GM13977 (cell line): ENCODE measurements around the gene VIPR2.

Experiments used
- DNase-seq: peaks from one replicate; pipeline ENCODE4 v3.0.0; 2012; ENCODE audit warnings: low spot score
- in situ Hi-C: fragments of 300-500 bp; cut with MboI; formaldehyde crosslinking; loops from one replicate; pipeline ENCODE4 v1.12.0; 2022; ENCODE audit warnings: low sequenced_read_pairs, low pct_unique_long_range_greater_than_20kb, mixed read lengths, inconsistent platforms; ENCODE audit not compliant: unreplicated experiment
- TF ChIP-seq, protein P1 (sequence below): IDR thresholded peaks from 2 replicates; pipeline ENCODE4 v1.5.1; 2012; ENCODE audit warnings: mild to moderate bottlenecking, control low read depth; ENCODE audit not compliant: insufficient read depth; ENCODE audit errors: extremely low read depth, missing control alignments

VIPR2 gene

DNA sequence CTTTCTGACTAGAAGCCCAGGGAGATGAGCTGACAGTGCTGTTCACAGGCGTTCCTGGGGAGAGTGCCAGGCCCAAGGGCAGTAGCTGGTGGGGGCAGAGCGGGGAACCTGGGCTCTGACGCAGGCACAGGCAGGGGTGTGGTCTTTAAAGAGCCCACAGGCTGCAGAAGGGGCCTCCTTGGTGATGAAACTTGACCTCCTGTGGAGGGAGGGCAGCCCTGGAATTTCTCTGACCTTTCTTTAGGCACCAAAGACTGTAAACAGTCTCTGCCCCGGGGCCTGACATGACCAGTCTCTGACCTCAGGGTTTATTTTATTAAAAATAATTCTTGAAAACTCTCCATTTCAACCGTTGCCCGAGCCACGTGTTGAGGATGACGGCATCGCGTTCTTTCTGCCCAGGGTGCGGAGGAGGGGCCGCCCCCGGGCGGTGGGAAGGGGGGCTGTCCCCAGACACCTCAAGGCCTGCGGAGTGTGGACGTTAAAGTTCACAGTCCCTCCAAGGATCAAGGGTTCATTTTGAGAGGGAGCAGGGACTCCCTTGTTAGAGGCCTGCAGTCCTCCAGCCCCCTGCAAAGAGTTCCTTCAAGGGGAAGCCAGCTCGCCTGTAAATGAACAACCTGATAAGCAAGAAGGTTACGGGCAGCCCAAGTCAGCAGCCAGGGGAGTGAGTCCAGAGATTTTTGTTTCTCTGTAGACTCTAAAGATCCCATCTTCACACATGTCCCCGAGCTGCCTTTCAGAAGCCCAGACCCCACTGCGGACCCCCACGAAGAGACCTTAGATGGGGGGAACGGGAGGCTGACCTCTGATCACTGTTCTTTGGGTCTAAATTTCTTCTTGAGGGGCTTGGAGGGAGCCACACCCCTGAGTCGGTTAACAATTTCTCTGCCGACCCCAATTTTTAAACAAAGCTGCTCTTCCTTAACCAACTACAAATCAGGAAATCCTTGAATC, 128.9 kb downstream of the VIPR2 start:
- no peak for DNase-seq

DNA sequence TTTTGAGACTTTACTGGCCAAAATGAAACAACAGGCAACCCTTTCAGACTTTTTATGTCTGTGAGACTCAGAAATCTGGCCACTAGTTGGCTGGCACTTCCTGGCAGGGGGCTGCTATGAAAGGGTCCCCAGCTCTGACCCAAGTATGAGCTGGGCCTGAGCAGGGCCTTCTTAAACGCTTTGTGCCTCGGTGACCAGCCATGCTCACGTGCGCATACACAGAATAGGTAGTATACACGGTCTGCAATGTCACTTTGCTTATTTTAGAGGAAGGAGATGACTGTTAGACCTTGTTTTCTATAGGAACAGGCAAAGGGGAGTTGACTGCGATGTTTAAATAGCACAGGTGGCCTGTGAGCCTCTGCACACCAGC, 129.6 kb downstream of the VIPR2 start:
- TF ChIP-seq, protein P1, sequence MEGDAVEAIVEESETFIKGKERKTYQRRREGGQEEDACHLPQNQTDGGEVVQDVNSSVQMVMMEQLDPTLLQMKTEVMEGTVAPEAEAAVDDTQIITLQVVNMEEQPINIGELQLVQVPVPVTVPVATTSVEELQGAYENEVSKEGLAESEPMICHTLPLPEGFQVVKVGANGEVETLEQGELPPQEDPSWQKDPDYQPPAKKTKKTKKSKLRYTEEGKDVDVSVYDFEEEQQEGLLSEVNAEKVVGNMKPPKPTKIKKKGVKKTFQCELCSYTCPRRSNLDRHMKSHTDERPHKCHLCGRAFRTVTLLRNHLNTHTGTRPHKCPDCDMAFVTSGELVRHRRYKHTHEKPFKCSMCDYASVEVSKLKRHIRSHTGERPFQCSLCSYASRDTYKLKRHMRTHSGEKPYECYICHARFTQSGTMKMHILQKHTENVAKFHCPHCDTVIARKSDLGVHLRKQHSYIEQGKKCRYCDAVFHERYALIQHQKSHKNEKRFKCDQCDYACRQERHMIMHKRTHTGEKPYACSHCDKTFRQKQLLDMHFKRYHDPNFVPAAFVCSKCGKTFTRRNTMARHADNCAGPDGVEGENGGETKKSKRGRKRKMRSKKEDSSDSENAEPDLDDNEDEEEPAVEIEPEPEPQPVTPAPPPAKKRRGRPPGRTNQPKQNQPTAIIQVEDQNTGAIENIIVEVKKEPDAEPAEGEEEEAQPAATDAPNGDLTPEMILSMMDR: no peak
- in situ Hi-C loops: no loop called here
- no peak for DNase-seq

More for the DNA sequence above, 128.9 kb downstream of the VIPR2 start:
- TF ChIP-seq, protein P1: no peak
- in situ Hi-C loops: no loop called here

DNA sequence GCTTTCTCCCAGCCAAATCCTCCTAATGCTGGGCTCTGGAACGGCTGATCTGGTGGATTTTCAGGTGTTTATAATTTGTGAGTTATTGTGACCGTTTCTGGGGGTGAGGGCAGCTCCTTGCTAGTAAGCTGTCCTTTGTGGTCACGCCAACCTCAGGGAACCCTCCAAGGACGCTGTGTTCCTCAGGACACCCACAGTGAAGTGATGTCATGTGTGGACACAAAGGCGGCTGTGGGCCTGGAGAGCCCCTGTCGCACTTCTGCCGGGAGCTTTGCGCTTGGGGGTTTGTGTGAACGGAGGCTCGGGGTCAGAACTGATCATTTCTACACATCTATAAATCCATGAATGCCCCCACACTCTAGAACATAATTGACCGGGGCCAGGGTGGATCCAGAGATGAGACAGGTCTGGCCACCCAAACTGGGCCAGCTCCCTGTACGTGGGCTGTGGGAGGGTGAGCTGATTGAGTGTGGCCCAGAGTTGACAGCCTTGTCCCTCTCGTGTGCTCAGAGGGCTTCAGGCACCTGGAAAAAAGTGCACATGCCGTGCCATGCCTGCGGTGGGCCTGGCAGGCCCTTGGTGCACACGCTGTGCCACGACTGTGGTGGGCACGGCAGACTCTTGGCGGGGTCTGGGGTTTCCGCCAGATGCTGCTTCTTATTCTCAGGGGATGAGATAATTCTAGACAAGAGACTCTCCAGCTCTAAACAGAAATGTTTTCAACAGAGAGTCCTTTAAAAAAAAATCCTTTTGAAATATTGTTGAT, 130.2 kb downstream of the VIPR2 start:
- in situ Hi-C loops: no loop called here
- TF ChIP-seq, protein P1: no peak
- DNase-seq: no peak

DNA sequence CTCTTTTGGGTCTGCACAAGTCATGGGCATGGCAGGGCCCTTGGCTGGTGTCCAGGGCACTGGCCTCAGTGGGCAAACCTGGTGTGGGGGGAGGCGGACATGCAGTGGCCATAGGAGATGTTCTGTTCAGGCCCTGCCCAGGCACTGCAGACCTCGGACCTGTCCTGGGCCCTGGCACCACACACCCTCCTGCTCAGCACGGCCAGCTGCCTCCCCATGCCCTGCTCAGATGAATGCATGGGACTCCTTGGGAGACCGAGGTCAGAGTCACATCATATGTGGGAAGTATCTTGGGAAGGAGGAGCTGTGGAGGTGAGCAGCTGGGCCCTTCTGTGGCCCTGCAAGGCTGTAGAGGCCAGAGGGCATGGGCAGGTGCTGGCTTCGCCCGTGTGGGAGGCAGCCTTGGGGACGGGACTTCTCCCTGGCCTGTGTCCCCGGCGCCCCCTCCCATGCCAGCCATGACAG, 130.8 kb downstream of the VIPR2 start:
- DNase-seq: no peak
- TF ChIP-seq, protein P1: no peak
- in situ Hi-C loops: no loop called here

DNA sequence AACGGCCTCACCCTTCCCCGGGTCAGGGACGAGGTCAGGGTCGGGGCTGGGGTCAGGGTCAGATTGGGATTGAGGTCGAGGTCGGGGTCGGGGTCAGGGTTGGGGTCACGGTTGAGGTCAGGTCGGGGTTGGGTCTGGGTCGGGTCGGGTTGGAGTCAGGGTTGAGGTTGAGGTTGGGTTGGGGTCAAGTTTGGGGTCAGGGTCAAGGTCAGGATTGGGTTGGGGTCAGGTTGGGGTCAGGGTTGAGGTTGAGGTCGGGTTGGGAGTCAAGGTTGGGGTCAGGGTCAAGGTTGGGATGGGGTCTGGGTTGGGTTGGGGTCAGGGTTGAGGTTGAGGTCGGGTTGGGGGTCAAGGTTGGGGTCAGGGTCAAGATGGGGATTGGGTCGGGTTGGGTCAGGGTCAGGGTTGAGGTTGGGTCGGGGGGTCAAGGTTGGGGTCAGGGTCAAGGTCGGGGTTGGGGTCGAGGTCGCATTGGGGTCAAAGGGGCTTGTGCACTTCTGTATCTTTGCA, 131.4 kb downstream of the VIPR2 start:
- in situ Hi-C loops: no loop called here
- TF ChIP-seq, protein P1: no peak

DNA sequence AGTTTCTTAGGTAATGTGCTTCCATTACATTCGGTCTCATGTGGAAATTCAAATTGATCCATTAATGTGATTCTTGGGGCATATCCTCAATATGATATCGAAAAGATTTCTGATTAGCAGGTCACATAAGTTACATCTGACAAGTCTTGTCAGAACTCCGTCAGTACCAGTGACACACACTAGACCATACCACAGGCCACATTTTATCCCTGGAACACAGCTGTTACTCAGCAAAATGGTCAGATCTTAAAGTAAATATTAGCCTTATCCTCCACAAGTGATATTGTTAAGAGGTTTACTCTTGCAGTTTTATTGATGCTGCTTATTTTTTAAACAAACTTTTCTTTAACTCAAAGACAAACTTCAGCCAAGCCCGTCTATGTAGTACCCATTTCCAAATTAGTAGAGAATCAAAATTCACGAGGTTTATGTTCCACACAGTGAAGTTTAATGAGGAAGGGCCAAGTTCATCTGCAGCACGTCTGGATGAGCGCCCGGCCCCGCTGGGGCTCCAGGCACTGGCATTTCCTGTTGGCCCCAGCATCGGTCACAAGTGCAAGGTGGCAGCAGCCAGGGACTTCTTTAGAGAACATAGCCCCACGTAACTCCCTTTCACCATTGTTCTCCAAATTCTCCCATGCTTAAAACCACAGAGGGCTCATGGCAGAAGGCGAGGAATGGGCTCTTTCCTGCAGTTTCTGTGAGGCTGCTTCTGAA, 132.2 kb downstream of the VIPR2 start:
- in situ Hi-C loops: no loop called here
- no peak for DNase-seq
- TF ChIP-seq, protein P1: no peak

More for the DNA sequence above, 131.4 kb downstream of the VIPR2 start:
- no peak for DNase-seq
